ENCODE data around the gene AP1G1.

DNA sequence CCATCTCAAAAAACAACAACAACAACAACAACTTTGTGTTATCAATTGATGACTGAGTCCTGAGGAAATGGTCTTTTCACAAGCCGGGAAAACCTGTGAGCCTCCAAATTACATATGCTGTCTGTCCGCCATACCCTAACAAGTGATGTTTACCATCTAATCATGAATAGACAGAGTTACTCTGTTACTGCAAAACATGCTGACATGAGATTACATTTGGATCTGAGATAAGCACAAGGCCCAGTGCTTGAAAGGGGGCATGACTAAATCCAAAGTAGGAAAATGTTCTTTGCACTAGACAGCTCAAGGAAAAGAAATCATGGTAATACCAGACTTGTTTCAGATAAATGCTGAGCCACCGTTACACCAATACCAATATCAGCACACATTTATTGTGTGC is 28.5 kb upstream of the AP1G1 start:
- TF ChIP-seq EZH2phosphoT487 (IDR thresholded peaks at IDR 0.05; ENCODE audit: insufficient read depth, low read depth) (no peak), EZH2 (IDR thresholded peaks at IDR 0.05; ENCODE audit: insufficient read depth, poor library complexity, severe bottlenecking) (no peak)

Data from GM23248 (cell line).